Stimulated activated CD4-positive, alpha-beta T cell treated with anti-CD3 and anti-CD28 coated beads, Interleukin-2, amount 100 ng/mL, for 24 hours (primary cell): ENCODE results near the gene TH.

Source experiments
- DNase-seq, 2 donors: peaks; one replicate each; pipeline ENCODE4 v3.0.0-alpha.2; 2020

The TH gene

GRCh38 chr11:2158296-2158737 is 13.3 kb downstream of the TH start:
- DNase-seq, result no peak

GRCh38 chr11:2157294-2158040 is 14.1 kb downstream of the TH start:
- DNase-seq, result no peak

- peak; percentile 66 to 75 for DNase-seq
Observed at GRCh38 chr11:2156416-2157182, 15.0 kb downstream of the TH start.

GRCh38 chr11:2155511-2155910 is 16.1 kb downstream of the TH start:
- DNase-seq, result no peak

- DNase-seq, result no peak
Observed at GRCh38 chr11:2154889-2155288, 16.7 kb downstream of the TH start.

- DNase-seq, result no peak
Observed at GRCh38 chr11:2154195-2154585, 17.4 kb downstream of the TH start.

- no peak for DNase-seq
Observed at GRCh38 chr11:2153581-2154194, 17.9 kb downstream of the TH start.

GRCh38 chr11:2151500-2152257 is 19.9 kb downstream of the TH start:
- DNase-seq, result peak; percentile 83 to 85

- DNase-seq, result no peak
Observed at GRCh38 chr11:2149864-2150847, 21.5 kb downstream of the TH start.

- no peak for DNase-seq
Observed at GRCh38 chr11:2149460-2149859, 22.2 kb downstream of the TH start.

- no peak for DNase-seq
Observed at GRCh38 chr11:2148595-2148994, 23.0 kb downstream of the TH start.

- DNase-seq, result no peak
Observed at GRCh38 chr11:2147391-2147790, 24.2 kb downstream of the TH start.

- DNase-seq, result no peak
Observed at GRCh38 chr11:2146051-2146450, 25.6 kb downstream of the TH start.

- no peak for DNase-seq
Observed at GRCh38 chr11:2144544-2145248, 26.9 kb downstream of the TH start.

GRCh38 chr11:2143799-2144543 is 27.6 kb downstream of the TH start:
- DNase-seq, result peak in 1 of 2 donors; percentile 49

- no peak for DNase-seq
Observed at GRCh38 chr11:2143477-2143798, 28.2 kb downstream of the TH start.

- peak; percentile 43 to 66 for DNase-seq
Observed at GRCh38 chr11:2142762-2143202, 28.8 kb downstream of the TH start.

- DNase-seq, result no peak
Observed at GRCh38 chr11:2142300-2142759, 29.3 kb downstream of the TH start.

- DNase-seq, result no peak
Observed at GRCh38 chr11:2140411-2141400, 30.9 kb downstream of the TH start.
